Endothelial cell of umbilical vein (primary cell): ENCODE data around the gene FBXO38. TPM values are rescaled to one million over a fixed set of nuclear protein-coding genes. Genes with fewer than 3 reads are reported as not detected.

Experiments
- BruUV-seq: library from RNA; stranded (reverse); fragments of 400-500 nt; replicated peaks from 2 replicates; lab custom pipeline; 2021; lab: Mats Ljungman, UMichigan
- CTCF ChIA-PET: fragments of 300-600, 350-600 bp; sonication (Branson Sonifier 250); formaldehyde crosslinking; loops from one replicate; lab custom pipeline; 2021; ENCODE audit warnings: antibody characterized with exemption, inconsistent platforms; lab: Charles Lee
- POLR2A ChIA-PET: fragments of 300-600, 350-600 bp; sonication (Branson Sonifier 250); formaldehyde crosslinking; loops from one replicate; lab custom pipeline; 2021; ENCODE audit warnings: antibody characterized with exemption, inconsistent platforms; lab: Charles Lee
- DNase-seq: peaks from one replicate; pipeline ENCODE4 v3.0.0-alpha.2; 2011; ENCODE audit warnings: low read depth, low spot score
- FAIRE-seq: peaks from 2 replicates; lab custom pipeline; 2011; peaks lifted over from hg19 to GRCh38; lab: Jason Lieb, UNC
- H2AFZ ChIP-seq: 2 replicates; pipeline ENCODE4 v1.6.0; 2012; ENCODE audit warnings: low read depth, low read length, control low read depth, inconsistent platforms
- H3K27ac ChIP-seq: 2 replicates; pipeline ENCODE4 v1.5.1; 2011; ENCODE audit warnings: low read depth, mild to moderate bottlenecking, control low read depth, low read length, moderate library complexity; ENCODE audit not compliant: insufficient read depth
- H3K27me3 ChIP-seq, 2 experiments: 2 replicates each; pipeline versions ENCODE4 v1.6.0 to v1.6.1; 2011; ENCODE audit warnings: low read length in 2 of 2, mixed read lengths in 1 of 2; ENCODE audit not compliant: control insufficient read depth in 2 of 2, insufficient read depth in 2 of 2
- H3K36me3 ChIP-seq, 2 experiments: 2 replicates in 1 of 2; 3 replicates in 1 of 2; pipeline ENCODE4 v1.5.1; 2011; ENCODE audit warnings: low read length in 2 of 2, mild to moderate bottlenecking in 1 of 2, moderate library complexity in 1 of 2; ENCODE audit not compliant: control insufficient read depth in 2 of 2, insufficient read depth in 2 of 2; ENCODE audit errors: extremely low read depth in 1 of 2
- H3K4me1 ChIP-seq: 3 replicates; pipeline ENCODE4 v1.5.1; 2011; ENCODE audit warnings: mild to moderate bottlenecking, low read length; ENCODE audit not compliant: control insufficient read depth, insufficient read depth; ENCODE audit errors: extremely low read depth
- H3K4me2 ChIP-seq: 2 replicates; pipeline ENCODE4 v1.6.1; 2011; ENCODE audit warnings: low read length, control low read depth, mixed read lengths; ENCODE audit not compliant: insufficient read depth
- H3K4me3 ChIP-seq, 3 experiments: fragments of 200-600 bp in 1 of 3; sonication (generic), shearing (Covaris generic) in 1 of 3; replicated peaks in 1 of 3; 2 replicates each; pipeline ENCODE4 v1.5.1; 2011 to 2016; ENCODE audit warnings: control low read depth in 3 of 3, low read length in 3 of 3, mild to moderate bottlenecking in 2 of 3, inconsistent platforms in 1 of 3, low read depth in 1 of 3, moderate library complexity in 1 of 3; ENCODE audit not compliant: insufficient read depth in 1 of 3
- H3K79me2 ChIP-seq: 2 replicates; pipeline ENCODE4 v1.6.0; 2012; ENCODE audit warnings: low read length, inconsistent platforms; ENCODE audit not compliant: control insufficient read depth, insufficient read depth
- H3K9ac ChIP-seq: replicated peaks from 2 replicates; pipeline ENCODE3; 2011; ENCODE audit warnings: low read length, control low read depth; ENCODE audit not compliant: insufficient read depth; ENCODE audit errors: extremely low read depth
- H3K9me1 ChIP-seq: replicated peaks from 3 replicates; pipeline ENCODE4 v1.6.0; 2011; ENCODE audit warnings: mild to moderate bottlenecking, low read length; ENCODE audit not compliant: control insufficient read depth, insufficient read depth; ENCODE audit errors: extremely low read depth
- H3K9me3 ChIP-seq: replicated peaks from 2 replicates; pipeline ENCODE4 v1.5.1; 2012; ENCODE audit warnings: low read length, inconsistent platforms; ENCODE audit not compliant: control insufficient read depth, insufficient read depth
- H4K20me1 ChIP-seq: replicated peaks from 2 replicates; pipeline ENCODE3; 2011; ENCODE audit warnings: mild to moderate bottlenecking, low read length; ENCODE audit not compliant: control insufficient read depth, insufficient read depth; ENCODE audit errors: extremely low read depth
- EZH2 ChIP-seq: IDR thresholded peaks from 2 replicates; pipeline ENCODE4 v1.6.1; 2012; ENCODE audit warnings: borderline replicate concordance, low read depth, mild to moderate bottlenecking, moderate library complexity, low read length, inconsistent platforms; ENCODE audit not compliant: severe bottlenecking
- FOS ChIP-seq: IDR thresholded peaks from 2 replicates; pipeline ENCODE4 v1.6.1; 2011; ENCODE audit warnings: mild to moderate bottlenecking, low read length, moderate library complexity, borderline replicate concordance; ENCODE audit not compliant: insufficient read depth
- GATA2 ChIP-seq: IDR thresholded peaks from 2 replicates; pipeline ENCODE4 v1.7.0; 2011; ENCODE audit warnings: low read depth, mild to moderate bottlenecking, moderate library complexity, mixed read lengths, low read length; ENCODE audit not compliant: insufficient read length, insufficient read depth
- JUN ChIP-seq: IDR thresholded peaks from 2 replicates; pipeline ENCODE4 v1.6.1; 2011; ENCODE audit warnings: borderline replicate concordance, low read depth; ENCODE audit not compliant: insufficient read length, insufficient read depth
- MAX ChIP-seq: IDR thresholded peaks from 2 replicates; pipeline ENCODE4 v1.6.1; 2011; ENCODE audit not compliant: insufficient read depth, insufficient read length
- MYC ChIP-seq: IDR thresholded peaks from one replicate; pipeline ENCODE4 v1.6.1; 2011; ENCODE audit warnings: mild to moderate bottlenecking, low read depth, low read length
- POLR2A ChIP-seq: IDR thresholded peaks from 2 replicates; pipeline ENCODE4 v1.6.1; 2012; ENCODE audit warnings: low read depth, mild to moderate bottlenecking, control low read depth, low read length
- POLR2AphosphoS5 ChIP-seq: IDR thresholded peaks from 2 replicates; pipeline ENCODE4 v1.6.1; 2012; ENCODE audit warnings: low read depth, mild to moderate bottlenecking, control low read depth, low read length, moderate library complexity; ENCODE audit not compliant: insufficient read depth
- dilution Hi-C: fragments of 300-500 bp; cut with MboI; formaldehyde crosslinking; loops from one replicate; pipeline ENCODE4 v1.15.0; 2019; ENCODE audit warnings: low sequenced_read_pairs; ENCODE audit not compliant: extremely low pct_ligation_motif_present
- intact Hi-C: fragments of 100-400 bp; cut with micrococcal nuclease; formaldehyde crosslinking; loops from one replicate; pipeline ENCODE4 v1.10.0; 2022
- polyA plus RNA-seq, 4 experiments: library from polyadenylated mRNA; depleted of rRNA in 3 of 4; stranded (reverse) in 3 of 4; unstranded in 1 of 4; fragments of >200 nt; gene quantifications; 2 replicates each; pipeline versions ENCODE4 v1.2.1 to v1.2.3, GENCODE V29; 2011 to 2012; ENCODE audit warnings: missing spikeins in 1 of 4
- total RNA-seq: library from RNA; stranded (reverse); gene quantifications from 2 replicates; pipeline ENCODE4 v1.2.3, GENCODE V29; 2021
- TF ChIP-seq, protein P1 (sequence below), 2 donors: IDR thresholded peaks; 1 replicate in 1 of 2; 2 replicates in 1 of 2; pipeline ENCODE4 v1.5.1; 2011; ENCODE audit warnings: low read length in 2 of 2, mild to moderate bottlenecking in 2 of 2, moderate library complexity in 2 of 2, control low read depth in 1 of 2, inconsistent platforms in 1 of 2, low read depth in 1 of 2; ENCODE audit not compliant: insufficient read depth in 1 of 2; ENCODE audit errors: extremely low read depth in 1 of 2

Gene FBXO38
- total and polyA plus RNA-seq, 2 donors (not counting 3 experiments of a cell fraction or from before 2014, with no cell fraction given), result 18.6 to 65.6 TPM

- POLR2A ChIA-PET, result interaction anchor here (1.4 kb wide), 1 partner anchor 91 kb away, joined by 3 read pairs; no protein-coding TSS in a partner anchor
- H2AFZ ChIP-seq, result no peak overlapping the region
- H3K79me2 ChIP-seq, result no peaks in the 10 kb centered on the region
- CTCF ChIA-PET, result interaction anchor here (1.0 to 1.9 kb wide), 6 partner anchors 8 to 353 kb away, joined by 3 to 10 read pairs (median 6); no protein-coding TSS in a partner anchor
- H3K4me3 ChIP-seq, result no peak overlapping the region
- no peaks in the 10 kb centered on the region for H4K20me1 ChIP-seq
- BruUV-seq, result no TSS peak
- H3K27ac ChIP-seq, result peak overlapping the region; percentile 3
- dilution Hi-C loops, result no loop called here
- H3K27me3 ChIP-seq, result no peaks in the 10 kb centered on the region
- peaks cover 35% of the 10 kb centered on the region for H3K4me1 ChIP-seq
- H3K9me1 ChIP-seq, result no peaks in the 10 kb centered on the region
- FAIRE-seq (no peak), DNase-seq (no peak)
- H3K9me3 ChIP-seq, result no peaks in the 10 kb centered on the region
- H3K36me3 ChIP-seq, result no peaks in the 10 kb centered on the region
- TF ChIP-seq, protein P1, sequence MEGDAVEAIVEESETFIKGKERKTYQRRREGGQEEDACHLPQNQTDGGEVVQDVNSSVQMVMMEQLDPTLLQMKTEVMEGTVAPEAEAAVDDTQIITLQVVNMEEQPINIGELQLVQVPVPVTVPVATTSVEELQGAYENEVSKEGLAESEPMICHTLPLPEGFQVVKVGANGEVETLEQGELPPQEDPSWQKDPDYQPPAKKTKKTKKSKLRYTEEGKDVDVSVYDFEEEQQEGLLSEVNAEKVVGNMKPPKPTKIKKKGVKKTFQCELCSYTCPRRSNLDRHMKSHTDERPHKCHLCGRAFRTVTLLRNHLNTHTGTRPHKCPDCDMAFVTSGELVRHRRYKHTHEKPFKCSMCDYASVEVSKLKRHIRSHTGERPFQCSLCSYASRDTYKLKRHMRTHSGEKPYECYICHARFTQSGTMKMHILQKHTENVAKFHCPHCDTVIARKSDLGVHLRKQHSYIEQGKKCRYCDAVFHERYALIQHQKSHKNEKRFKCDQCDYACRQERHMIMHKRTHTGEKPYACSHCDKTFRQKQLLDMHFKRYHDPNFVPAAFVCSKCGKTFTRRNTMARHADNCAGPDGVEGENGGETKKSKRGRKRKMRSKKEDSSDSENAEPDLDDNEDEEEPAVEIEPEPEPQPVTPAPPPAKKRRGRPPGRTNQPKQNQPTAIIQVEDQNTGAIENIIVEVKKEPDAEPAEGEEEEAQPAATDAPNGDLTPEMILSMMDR (IDR thresholded peaks at IDR 0.05; ENCODE audit: extremely low read depth in 1 of 2, insufficient read depth in 1 of 2, low read depth in 1 of 2, low read length in 2 of 2), result no peak
- TF ChIP-seq MYC, result no peak
- no peak for TF ChIP-seq GATA2
- no peak for TF ChIP-seq POLR2A
- no peak for TF ChIP-seq MAX
- no peak for TF ChIP-seq JUN
- TF ChIP-seq POLR2AphosphoS5, result no peak
- no peak for TF ChIP-seq FOS
- TF ChIP-seq EZH2, result no peak
- intact Hi-C loops, result loop anchor here (1.0 to 10.0 kb wide), 4 partner anchors 23 to 524 kb away; no protein-coding TSS in a partner anchor
- H3K4me2 ChIP-seq, result no peak overlapping the region
- H3K9ac ChIP-seq, result no peak overlapping the region
Observed at GRCh38 chr5:148378670-148379069, 5.1 kb upstream of the FBXO38 start.
